H1 (cell line): ENCODE results near the gene TGFB1. TPM values are rescaled to one million over a fixed set of nuclear protein-coding genes. Genes with fewer than 3 reads are reported as not detected.

ENCODE experiments used
- CTCF ChIA-PET: fragments of 300-600 bp; sonication (Branson Sonifier 250); formaldehyde crosslinking; loops from one replicate; lab custom pipeline; 2021; ENCODE audit not compliant: partially characterized antibody; lab: Charles Lee
- POLR2A ChIA-PET: fragments of 300-600 bp; sonication (Branson Sonifier 250); formaldehyde crosslinking; loops from one replicate; lab custom pipeline; 2021; ENCODE audit warnings: inconsistent platforms; ENCODE audit not compliant: partially characterized antibody; lab: Charles Lee
- DNase-seq, 2 experiments: peaks; one replicate each; pipeline versions ENCODE4 v3.0.0 to v3.0.0-alpha.2; 2010 to 2022; ENCODE audit warnings: low spot score in 2 of 2, low read depth in 1 of 2, mixed read lengths in 1 of 2
- FAIRE-seq: peaks from 2 replicates; lab custom pipeline; 2011; peaks lifted over from hg19 to GRCh38; lab: Jason Lieb, UNC
- H2AFZ ChIP-seq: 2 replicates; pipeline ENCODE4 v1.8.1; 2012; ENCODE audit warnings: low read length, inconsistent platforms
- H2AK5ac ChIP-seq: 2 replicates; pipeline ENCODE4 v1.6.1; 2013; ENCODE audit warnings: low read depth, low read length
- H2BK120ac ChIP-seq: replicated peaks from 2 replicates; pipeline ENCODE3; 2013; ENCODE audit warnings: low read depth, low read length, inconsistent platforms
- H2BK12ac ChIP-seq: 2 replicates; pipeline ENCODE4 v1.6.1; 2013; ENCODE audit warnings: low read depth, low read length
- H2BK15ac ChIP-seq: 2 replicates; pipeline ENCODE4 v1.6.1; 2013; ENCODE audit warnings: low read length
- H2BK20ac ChIP-seq: 2 replicates; pipeline ENCODE4 v1.6.1; 2013; ENCODE audit warnings: low read length
- H2BK5ac ChIP-seq: 2 replicates; pipeline ENCODE4 v1.6.1; 2013; ENCODE audit warnings: low read depth, low read length
- H3K14ac ChIP-seq: 2 replicates; pipeline ENCODE4 v1.6.1; 2013; ENCODE audit warnings: inconsistent platforms; ENCODE audit not compliant: insufficient read length
- H3K18ac ChIP-seq: 2 replicates; pipeline ENCODE4 v1.6.1; 2013; ENCODE audit warnings: low read length; ENCODE audit errors: extremely low read depth
- H3K23ac ChIP-seq: 2 replicates; pipeline ENCODE4 v1.6.1; 2013; ENCODE audit warnings: inconsistent platforms; ENCODE audit not compliant: insufficient read length
- H3K23me2 ChIP-seq: 2 replicates; pipeline ENCODE4 v1.6.1; 2013; ENCODE audit warnings: low read depth, low read length
- H3K27ac ChIP-seq: 2 replicates; pipeline ENCODE4 v1.6.1; 2011; ENCODE audit warnings: low read depth, low read length, inconsistent platforms
- H3K27me3 ChIP-seq, 4 experiments: replicated peaks in 1 of 4; 1 replicate in 1 of 4; 2 replicates in 3 of 4; pipeline versions ENCODE4 v1.6.1 to v1.8.1; 2011 to 2013; ENCODE audit warnings: low read length in 3 of 4, mild to moderate bottlenecking in 3 of 4, inconsistent platforms in 2 of 4, mixed read lengths in 2 of 4, moderate library complexity in 1 of 4; ENCODE audit not compliant: control insufficient read depth in 3 of 4, insufficient read depth in 3 of 4; ENCODE audit errors: extremely low read depth in 1 of 4
- H3K36me3 ChIP-seq, 4 experiments: 2 replicates each; pipeline versions ENCODE4 v1.6.1 to v1.8.1; 2011 to 2013; ENCODE audit warnings: mild to moderate bottlenecking in 4 of 4, low read length in 3 of 4, moderate library complexity in 2 of 4, control low read depth in 1 of 4, inconsistent platforms in 1 of 4; ENCODE audit not compliant: insufficient read depth in 4 of 4, control insufficient read depth in 2 of 4
- H3K4ac ChIP-seq: replicated peaks from 2 replicates; pipeline ENCODE3; 2013; ENCODE audit warnings: low read length, low read depth, mixed read lengths, inconsistent platforms; ENCODE audit not compliant: insufficient read length
- H3K4me1 ChIP-seq, 4 experiments: replicated peaks in 1 of 4; 1 replicate in 1 of 4; 2 replicates in 3 of 4; pipeline versions ENCODE4 v1.6.1 to v1.8.1; 2011 to 2013; ENCODE audit warnings: low read length in 3 of 4, inconsistent platforms in 2 of 4, mixed read lengths in 1 of 4; ENCODE audit not compliant: insufficient read depth in 4 of 4, control insufficient read depth in 3 of 4
- H3K4me2 ChIP-seq, 2 experiments: 2 replicates each; pipeline versions ENCODE4 v1.6.1 to v1.8.1; 2011 to 2013; ENCODE audit warnings: low read depth in 2 of 2, low read length in 2 of 2, control low read depth in 1 of 2, inconsistent platforms in 1 of 2, mild to moderate bottlenecking in 1 of 2; ENCODE audit not compliant: insufficient read depth in 1 of 2
- H3K4me3 ChIP-seq, 4 experiments: fragments of 200-600, 300-600 bp in 1 of 4; sonication (generic), shearing (Covaris generic), sonication (Bioruptor Twin) in 1 of 4; 2 replicates each; pipeline versions ENCODE4 v1.5.1 to v1.8.1; 2011 to 2016; ENCODE audit warnings: low read length in 4 of 4, low read depth in 3 of 4, control low read depth in 2 of 4, inconsistent platforms in 2 of 4, mild to moderate bottlenecking in 2 of 4, mixed read lengths in 1 of 4, moderate library complexity in 1 of 4; ENCODE audit not compliant: insufficient read depth in 2 of 4; ENCODE audit errors: extremely low read depth in 1 of 4
- H3K56ac ChIP-seq: replicated peaks from 2 replicates; pipeline ENCODE3; 2013; ENCODE audit warnings: low read depth, mild to moderate bottlenecking, mixed read lengths, low read length, inconsistent platforms; ENCODE audit not compliant: insufficient read length
- H3K79me1 ChIP-seq: 2 replicates; pipeline ENCODE4 v1.6.1; 2013; ENCODE audit warnings: low read depth, low read length, control low read depth
- H3K79me2 ChIP-seq, 2 experiments: 2 replicates each; pipeline versions ENCODE4 v1.6.1 to v1.8.1; 2012 to 2013; ENCODE audit warnings: low read length in 2 of 2, mild to moderate bottlenecking in 2 of 2, inconsistent platforms in 1 of 2; ENCODE audit not compliant: insufficient read depth in 2 of 2, control insufficient read depth in 1 of 2
- H3K9ac ChIP-seq, 4 experiments: replicated peaks in 1 of 4; 1 replicate in 1 of 4; 2 replicates in 3 of 4; pipeline versions ENCODE4 v1.6.1 to v1.8.1; 2011 to 2013; ENCODE audit warnings: low read depth in 3 of 4, low read length in 3 of 4, control low read depth in 2 of 4, mild to moderate bottlenecking in 2 of 4, moderate library complexity in 2 of 4, inconsistent platforms in 1 of 4; ENCODE audit errors: extremely low read depth in 1 of 4
- H3K9me3 ChIP-seq, 2 experiments: 2 replicates each; pipeline versions ENCODE4 v1.6.1 to v1.8.1; 2012 to 2013; ENCODE audit warnings: mild to moderate bottlenecking in 2 of 2, moderate library complexity in 2 of 2, control low read depth in 1 of 2, inconsistent platforms in 1 of 2, low read depth in 1 of 2, low read length in 1 of 2, mixed read lengths in 1 of 2; ENCODE audit not compliant: insufficient read depth in 2 of 2
- H4K20me1 ChIP-seq, 2 experiments: replicated peaks in 1 of 2; 2 replicates each; pipeline versions ENCODE3 to v1.8.1; 2011 to 2013; ENCODE audit warnings: inconsistent platforms in 2 of 2, low read length in 2 of 2, mild to moderate bottlenecking in 1 of 2; ENCODE audit not compliant: insufficient read depth in 2 of 2, control insufficient read depth in 1 of 2
- H4K5ac ChIP-seq: 2 replicates; pipeline ENCODE4 v1.6.1; 2013; ENCODE audit warnings: low read length, low read depth, mixed read lengths, inconsistent platforms; ENCODE audit not compliant: insufficient read length
- H4K8ac ChIP-seq: 2 replicates; pipeline ENCODE4 v1.8.0; 2013; ENCODE audit warnings: mild to moderate bottlenecking, moderate library complexity, low read length, inconsistent platforms; ENCODE audit not compliant: insufficient read depth; ENCODE audit errors: extremely low read depth
- H4K91ac ChIP-seq: replicated peaks from 2 replicates; pipeline ENCODE3; 2013; ENCODE audit warnings: low read length, mixed read lengths, inconsistent platforms; ENCODE audit not compliant: insufficient read length
- BCL11A ChIP-seq, 2 experiments: IDR thresholded peaks; one replicate each; pipeline ENCODE4 v1.6.1; 2011; ENCODE audit warnings: low read depth in 2 of 2, low read length in 2 of 2, mild to moderate bottlenecking in 2 of 2
- EGR1 ChIP-seq: IDR thresholded peaks from 2 replicates; pipeline ENCODE4 v1.6.1; 2011; ENCODE audit warnings: low read depth, low read length, borderline replicate concordance
- WGBS, 2 experiments: shearing (Covaris generic) in 1 of 2; methylation state at CpG; one replicate each; pipeline versions ENCODE4 v1.1.6 to v1.1.7; 2013 to 2015; ENCODE audit warnings: low lambda C conversion rate in 2 of 2, mixed read lengths in 2 of 2, inconsistent platforms in 1 of 2, low coverage in 1 of 2, missing lambda C conversion rate in 1 of 2; ENCODE audit not compliant: insufficient replicate concordance in 2 of 2, insufficient coverage in 1 of 2, insufficient read length in 1 of 2; ENCODE audit errors: extremely low coverage in 1 of 2, missing lambda C conversion rate in 1 of 2; 5-methylcytosine and 5-hydroxymethylcytosine counted together
- polyA plus RNA-seq, 7 experiments: library from polyadenylated mRNA; depleted of rRNA in 3 of 7; stranded (reverse) in 5 of 7; unstranded in 2 of 7; fragments of >200 nt in 5 of 7; fragments of 200-250 nt in 2 of 7; gene quantifications; 1 replicate in 5 of 7; 2 replicates in 1 of 7; 4 replicates in 1 of 7; pipeline versions ENCODE4 v1.2.1 to v1.2.3, GENCODE V29; 2011 to 2013; ENCODE audit warnings: missing spikeins in 2 of 7, mixed read lengths in 2 of 7
- total RNA-seq: library from RNA; stranded (reverse); fragmentation: NEBNext Ultra II Directional; extraction: Animal tissue kit (Norgen Biotek cat#: 25700); gene quantifications from 2 replicates; pipeline ENCODE4 v1.2.1, GENCODE V29; 2021

Gene TGFB1
- total and polyA plus RNA-seq, 2 of the 8 experiments (the other 6 are each of a cell fraction or from before 2014, with no cell fraction given): 1.7 to 10.6 TPM

- no peak overlapping the region for H4K8ac ChIP-seq
- H3K9ac ChIP-seq: no peak overlapping the region
- H3K56ac ChIP-seq: no peak overlapping the region
- 96% methylated on average over 18 of the region's 24 CpGs; no CpG with 5 or more reads in 1 of the 2 experiments for WGBS, 2 experiments
- H3K36me3 ChIP-seq: peaks cover 15 to 36% (median 22%) of the 10 kb centered on the region in 4 experiments; a peak in 7 of 8 replicates
- peaks cover 0 to 4% (median 0%) of the 10 kb centered on the region in 4 experiments; a peak in 4 of 7 replicates for H3K4me1 ChIP-seq
- H3K9me3 ChIP-seq: peaks cover 0 to 3% of the 10 kb centered on the region in 2 experiments; a peak in 1 of 4 replicates
- no peak overlapping the region for H2BK120ac ChIP-seq
- peaks cover 3 to 15% of the 10 kb centered on the region in 2 experiments for H4K20me1 ChIP-seq
- no peak overlapping the region for H3K18ac ChIP-seq
- H2BK5ac ChIP-seq: no peak overlapping the region
- no peak for FAIRE-seq
- ChIA-PET CTCF (no interaction called here), POLR2A (interaction anchor here (1.2 to 12.6 kb wide), 3 partner anchors 8 to 36 kb away, joined by 3 to 137 read pairs (median 3); partner anchors contain the start of gene CCDC97)
- no peak overlapping the region for H3K23ac ChIP-seq
- no peak overlapping the region for H4K5ac ChIP-seq
- no peak overlapping the region for H3K27ac ChIP-seq
- H3K4me2 ChIP-seq: no peak overlapping the region
- peaks cover 0 to 8% of the 10 kb centered on the region in 2 experiments; a peak in 2 of 4 replicates for H3K79me2 ChIP-seq
- H4K91ac ChIP-seq: no peak overlapping the region
- DNase-seq: no peak
- no peak overlapping the region for H2AK5ac ChIP-seq
- no peak overlapping the region for H2BK15ac ChIP-seq
- no peaks in the 10 kb centered on the region for H3K23me2 ChIP-seq
- H3K79me1 ChIP-seq: peaks cover 5% of the 10 kb centered on the region
- H3K27me3 ChIP-seq: no peaks in the 10 kb centered on the region
- no peak overlapping the region for H2BK12ac ChIP-seq
- H2AFZ ChIP-seq: no peak overlapping the region
- no peak overlapping the region for H2BK20ac ChIP-seq
- no peak overlapping the region for H3K14ac ChIP-seq
- H3K4ac ChIP-seq: no peak overlapping the region
- no peak overlapping the region for H3K4me3 ChIP-seq
- TF ChIP-seq EGR1: no peak
- no peak for TF ChIP-seq BCL11A (IDR thresholded peaks at IDR 0.05; ENCODE audit: low read depth in 2 of 2, low read length in 2 of 2)
Measured at GRCh38 chr19:41316306-41316920, 37.3 kb downstream of the TGFB1 start.
